GM18502 (cell line): Measurements from ENCODE around the gene LPCAT2.
"Not testable (repeated sequence)": the region's sequence is repeated elsewhere in the genome, so short reads cannot be mapped to it uniquely, and the experiment has no call there.

ENCODE experiments used
- ATAC-seq: cut with Tn5 transposase; IDR thresholded peaks from one replicate; pipeline ENCODE4 v1.9.1; 2021; ENCODE audit warnings: mild to moderate bottlenecking; ENCODE audit not compliant: unreplicated experiment, poor library complexity

Gene LPCAT2

DNA sequence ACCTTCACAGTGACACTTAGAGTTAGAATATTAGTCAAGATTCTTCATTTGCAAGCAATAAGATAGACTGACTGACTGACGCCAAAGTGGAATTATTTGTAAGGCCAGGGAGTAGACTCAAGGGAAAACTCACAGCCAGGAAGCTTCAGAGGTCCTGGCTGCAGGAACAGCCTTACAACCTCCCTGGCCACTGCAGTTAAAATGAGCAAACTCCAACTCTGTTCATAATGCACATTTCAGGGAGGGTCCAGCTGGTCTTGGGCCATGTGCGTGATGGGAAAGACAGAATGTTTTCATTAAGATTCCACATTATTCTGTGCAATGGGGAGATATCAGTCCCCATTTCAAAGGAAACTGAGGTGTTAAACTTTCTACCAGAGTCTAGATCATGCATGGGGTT is 67.5 kb downstream of the LPCAT2 start:
- no peak for ATAC-seq

DNA sequence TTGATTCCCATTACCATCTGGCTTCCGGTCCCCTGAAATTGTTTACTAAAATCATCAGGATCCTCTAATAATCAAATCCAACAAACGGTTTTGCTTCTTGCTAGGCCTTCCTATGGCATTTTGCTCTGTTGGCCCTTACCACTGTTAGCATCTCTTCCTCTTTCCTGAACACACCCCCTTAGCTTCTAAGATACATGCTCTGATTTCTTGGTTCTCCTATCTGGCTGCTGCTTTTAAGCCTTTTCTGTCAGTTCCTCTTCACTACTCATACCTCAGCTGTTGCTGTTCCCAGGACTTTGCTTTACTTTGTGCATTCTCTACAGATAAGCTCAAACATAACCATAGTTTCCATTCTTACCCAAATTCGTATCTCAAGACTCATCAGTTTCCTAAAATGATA is 69.0 kb downstream of the LPCAT2 start:
- ATAC-seq: no peak

DNA sequence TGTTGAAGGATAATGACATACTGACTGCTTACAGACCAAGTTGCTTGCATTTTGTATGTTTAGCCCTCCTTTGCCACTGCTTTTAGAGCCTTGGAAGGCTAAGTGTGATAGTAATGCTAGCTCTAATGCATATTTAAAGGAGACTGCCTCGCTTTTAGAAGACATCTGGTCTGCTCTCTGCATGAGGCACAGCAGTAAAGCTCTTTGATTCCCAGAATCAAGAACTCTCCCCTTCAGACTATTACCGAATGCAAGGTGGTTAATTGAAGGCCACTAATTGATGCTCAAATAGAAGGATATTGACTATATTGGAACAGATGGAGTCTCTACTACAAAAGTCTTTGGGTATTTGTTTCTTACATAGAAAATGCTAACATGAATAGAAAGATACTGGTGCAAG is 76.8 kb downstream of the LPCAT2 start:
- ATAC-seq: no peak

DNA sequence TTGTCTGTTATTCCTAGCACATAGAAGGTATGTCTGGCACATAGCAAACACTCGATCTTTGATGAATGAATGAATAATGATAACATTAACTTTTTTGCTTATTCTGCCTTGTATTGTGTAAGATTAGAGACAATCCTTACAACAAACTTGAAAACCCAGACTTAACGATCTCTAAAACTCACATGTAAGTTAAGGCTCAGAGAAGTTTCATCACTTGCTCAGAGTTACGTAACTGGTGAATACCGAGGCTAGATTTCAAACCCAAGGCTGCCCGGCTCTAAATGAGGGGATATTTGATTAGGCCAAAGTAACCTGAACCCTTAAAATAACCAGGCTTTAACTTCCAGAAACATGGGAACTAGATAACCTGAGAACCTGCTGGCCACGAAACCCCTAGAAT is 79.9 kb downstream of the LPCAT2 start:
- ATAC-seq: no peak

DNA sequence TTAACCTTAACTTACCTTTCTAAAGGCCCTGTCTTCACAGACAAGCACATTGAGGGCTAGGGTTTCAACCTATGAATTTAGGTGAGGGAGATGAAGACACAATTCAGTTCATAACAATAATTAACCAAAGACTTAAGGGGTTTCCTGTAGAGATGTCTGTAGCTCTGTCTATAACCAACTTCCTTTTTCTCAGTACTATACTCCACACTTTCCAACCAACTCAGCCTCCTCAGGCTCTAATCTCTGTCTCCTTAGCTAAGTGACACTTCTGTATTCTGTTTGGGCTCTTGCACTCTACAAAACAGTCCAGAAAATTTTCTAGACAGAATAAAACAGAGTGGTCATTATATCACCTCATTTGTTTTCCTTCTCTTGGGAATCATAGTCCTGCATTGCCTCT is 83.4 kb downstream of the LPCAT2 start:
- ATAC-seq: no peak

DNA sequence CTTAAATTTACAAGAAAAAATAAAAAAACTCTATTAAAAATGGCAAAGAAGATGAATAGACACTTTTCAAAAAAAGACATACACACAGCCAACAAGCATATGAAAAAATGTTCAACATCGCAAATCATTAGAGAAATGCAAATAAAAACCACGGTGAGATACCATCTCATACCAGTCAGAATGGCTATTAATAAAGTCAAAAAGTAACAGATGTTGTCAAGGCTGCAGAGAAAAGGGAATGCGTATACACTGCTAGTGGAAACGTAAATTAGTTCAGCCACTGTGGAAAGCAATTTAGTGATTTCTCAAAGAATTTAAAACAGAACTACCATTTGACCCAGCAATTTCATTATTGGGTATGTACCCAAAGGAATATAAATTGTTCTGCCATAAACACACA is 89.1 kb downstream of the LPCAT2 start:
- ATAC-seq: no peak

DNA sequence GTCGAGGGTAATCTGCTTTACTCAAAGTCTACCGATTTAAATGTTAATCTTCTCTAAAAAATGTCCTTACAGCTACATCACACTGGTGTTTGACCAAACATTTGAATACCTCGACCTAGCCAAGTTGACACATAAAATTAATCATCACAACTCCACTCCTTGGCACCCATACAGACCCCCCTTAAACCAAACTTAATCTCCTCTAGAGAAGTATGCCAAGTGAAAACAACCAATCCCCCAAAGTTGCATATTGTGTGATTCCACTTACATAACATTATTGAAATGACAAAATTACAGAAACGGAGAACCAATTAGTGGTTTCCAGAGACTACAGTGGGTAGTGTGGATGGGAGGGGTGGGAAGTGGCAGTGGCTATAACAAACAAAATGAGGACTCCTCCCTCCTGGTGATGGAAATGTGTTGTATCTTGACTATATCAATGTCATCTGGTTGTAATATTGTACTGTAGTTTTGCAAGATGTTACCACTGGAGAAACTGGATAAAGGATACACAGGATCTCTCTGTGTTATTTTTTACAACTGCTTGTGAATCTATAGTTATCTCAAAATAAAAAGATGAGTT is 97.0 kb downstream of the LPCAT2 start:
- no peak for ATAC-seq

DNA sequence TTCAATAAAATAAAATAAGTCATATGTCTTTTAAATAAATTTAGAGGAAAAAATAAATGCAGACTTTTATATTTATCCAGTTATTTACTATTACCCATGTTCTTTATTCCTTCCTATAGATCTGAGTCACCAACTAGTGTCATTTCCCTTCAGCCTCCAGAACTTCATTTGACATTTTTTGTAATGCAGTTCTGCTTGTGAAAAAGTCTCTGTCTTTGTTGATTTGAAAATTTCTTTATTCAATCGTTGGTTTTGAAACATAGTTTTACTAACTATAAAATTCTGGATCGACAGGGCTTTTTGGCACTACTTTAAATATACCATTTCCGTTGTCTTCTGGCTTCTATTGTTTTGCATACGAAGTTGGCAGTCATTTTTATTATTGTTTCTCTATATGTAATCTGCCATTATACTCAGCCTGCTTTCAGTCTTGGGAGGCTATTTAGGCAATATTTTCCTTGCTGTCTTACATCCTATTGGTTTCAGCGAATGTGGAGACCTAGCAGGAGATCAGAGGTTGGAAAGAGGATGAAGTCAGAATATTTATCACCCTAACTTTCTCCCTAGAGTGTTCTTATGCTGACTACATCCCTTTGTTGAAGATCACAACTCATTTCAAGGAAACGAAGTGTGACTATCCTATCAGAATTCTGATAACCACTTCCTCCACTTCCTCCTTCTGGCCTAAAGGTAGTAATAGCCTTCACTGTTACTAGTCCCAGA is 104.9 kb downstream of the LPCAT2 start:
- no peak for ATAC-seq

DNA sequence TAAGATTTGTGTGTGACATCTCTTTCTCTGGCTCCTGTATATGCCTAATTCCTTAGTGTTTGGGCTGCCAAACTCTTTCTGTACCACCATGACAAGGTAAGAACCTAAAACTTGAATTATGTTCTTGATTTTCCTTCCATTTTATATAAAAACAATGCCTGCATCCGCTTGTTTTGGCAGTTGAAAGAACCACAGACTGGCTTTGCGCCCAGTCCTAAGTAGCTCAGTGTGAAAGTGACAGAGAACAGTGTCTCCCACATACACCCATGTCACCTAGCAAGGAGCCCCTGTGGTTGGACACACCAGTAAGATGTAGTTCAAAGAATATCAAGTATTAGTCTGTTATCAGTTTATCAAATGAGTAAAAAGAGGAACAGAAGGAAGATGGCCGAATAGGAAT is 106.2 kb downstream of the LPCAT2 start:
- no peak for ATAC-seq

DNA sequence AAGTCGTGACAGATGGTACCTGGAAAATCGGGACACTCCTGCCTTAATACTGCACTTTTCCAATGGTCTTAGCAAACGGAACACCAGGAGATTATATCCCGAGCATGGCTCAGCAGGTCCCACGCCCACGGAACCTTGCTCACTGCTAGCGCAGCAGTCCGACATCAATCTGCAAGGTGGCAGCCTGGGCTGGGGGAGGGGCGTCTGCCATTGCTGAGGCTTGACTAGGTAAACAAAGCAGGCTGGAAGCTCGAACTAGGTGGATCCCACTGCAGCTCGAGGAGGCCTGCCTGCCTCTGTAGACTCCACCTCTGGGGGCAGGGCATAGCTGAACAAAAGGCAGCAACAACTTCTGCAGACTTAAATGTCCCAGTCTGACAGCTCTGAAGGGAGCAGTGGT is 106.8 kb downstream of the LPCAT2 start:
- not testable (repeated sequence) for ATAC-seq

DNA sequence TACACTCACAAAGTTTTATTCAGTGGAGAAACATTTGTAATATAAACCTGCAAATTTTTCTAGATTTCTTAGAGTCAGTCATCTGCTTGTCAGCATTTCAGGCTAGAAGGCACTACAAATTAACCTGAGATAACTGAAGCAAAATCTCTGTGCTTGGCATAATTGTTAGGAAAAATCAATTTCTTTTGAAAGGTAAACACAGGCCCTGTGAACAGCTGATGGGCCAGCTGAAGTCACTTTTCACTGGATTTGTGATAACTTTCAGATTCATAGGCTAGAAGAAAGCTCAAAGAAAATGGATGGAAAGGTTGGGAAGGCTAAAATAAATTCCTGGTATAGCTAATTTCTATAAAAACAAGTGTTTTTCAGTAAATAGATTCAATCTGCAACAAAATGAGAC is 112.9 kb downstream of the LPCAT2 start:
- ATAC-seq: no peak

DNA sequence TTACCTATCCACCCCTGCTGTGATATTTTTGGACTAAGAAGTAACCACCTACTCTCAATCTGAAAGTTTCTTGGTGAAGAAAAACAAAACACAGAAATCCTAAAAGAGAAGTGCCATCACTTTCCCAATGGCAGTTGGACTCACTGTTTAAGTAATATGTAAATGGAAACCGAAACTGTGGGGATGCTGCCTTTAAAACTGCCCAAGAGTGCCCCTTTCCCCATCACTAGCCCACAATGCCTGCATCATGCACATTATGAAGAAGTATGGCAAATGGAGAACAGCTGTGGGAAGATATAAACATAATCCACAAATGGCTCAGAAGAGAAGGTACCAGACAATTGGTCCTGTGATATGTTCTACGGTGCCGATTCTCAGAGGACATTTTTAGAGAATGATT is 113.4 kb downstream of the LPCAT2 start:
- ATAC-seq: no peak

DNA sequence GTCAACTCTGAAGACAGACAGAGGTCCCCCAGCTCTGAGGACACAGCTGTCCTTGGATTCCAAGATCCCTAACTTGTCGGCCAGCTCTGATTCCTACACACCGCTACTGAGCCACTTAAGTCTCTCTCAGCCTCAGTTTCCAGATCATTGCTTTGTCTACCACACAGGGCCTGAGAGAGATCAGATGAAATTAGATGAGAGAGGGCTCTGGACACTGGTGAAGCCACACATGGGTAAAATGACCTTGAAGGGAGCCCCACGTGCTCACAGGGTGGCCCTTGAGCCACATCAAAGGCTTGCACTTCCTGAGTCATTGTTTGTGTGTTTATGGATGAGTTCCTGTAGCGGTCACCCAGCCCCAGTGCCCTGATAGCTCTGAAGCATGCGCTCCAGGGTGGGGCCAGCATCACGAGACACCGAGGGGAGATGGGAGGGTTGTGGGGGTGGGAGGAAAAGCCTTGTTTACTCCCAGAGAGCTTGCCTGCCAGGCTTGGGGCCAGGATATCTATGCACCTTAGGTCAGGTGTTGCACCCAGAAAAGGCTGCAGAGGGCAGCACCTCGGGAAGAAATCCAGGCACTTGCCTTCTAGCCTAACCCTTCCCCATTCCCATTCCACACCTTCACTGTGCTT is 114.2 kb downstream of the LPCAT2 start:
- ATAC-seq: no peak

DNA sequence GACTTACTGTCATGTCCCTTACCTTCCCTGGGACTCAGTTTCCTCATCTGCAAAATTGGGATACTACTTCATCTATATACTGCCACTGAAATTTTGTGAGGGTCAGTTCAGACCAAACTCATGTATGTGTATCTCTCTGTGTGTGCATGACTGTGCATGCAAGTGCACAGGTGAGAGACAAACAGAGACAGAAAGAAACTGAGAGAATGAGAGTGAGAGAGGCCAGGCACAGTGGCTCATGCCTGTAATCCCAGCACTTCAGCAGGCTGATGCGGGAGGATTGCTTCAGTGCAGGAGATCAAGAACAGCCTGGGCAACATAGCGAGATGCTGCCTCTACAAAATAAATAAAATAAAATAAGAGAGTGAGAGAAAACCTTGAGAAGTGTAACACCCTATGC is 114.8 kb downstream of the LPCAT2 start:
- ATAC-seq: no peak

DNA sequence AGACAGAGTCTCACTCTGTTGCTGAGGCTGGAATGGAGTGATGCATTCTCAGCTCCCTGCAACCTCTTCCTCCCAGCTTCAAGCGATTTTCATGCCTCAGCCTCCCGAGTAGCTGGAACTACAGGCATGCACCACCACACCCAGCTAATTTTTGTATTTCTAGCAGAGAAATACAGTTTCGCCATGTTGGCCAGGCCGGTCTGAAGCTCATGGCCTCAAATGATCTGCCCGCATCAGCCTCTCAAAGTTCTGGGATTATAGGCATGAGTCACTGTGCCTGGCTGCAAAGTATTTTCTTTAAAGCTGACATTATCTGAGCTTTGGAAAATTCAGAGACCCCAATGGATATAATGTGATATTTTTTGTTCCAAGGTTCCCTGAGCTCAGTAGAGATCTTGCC is 115.8 kb downstream of the LPCAT2 start:
- no peak for ATAC-seq

DNA sequence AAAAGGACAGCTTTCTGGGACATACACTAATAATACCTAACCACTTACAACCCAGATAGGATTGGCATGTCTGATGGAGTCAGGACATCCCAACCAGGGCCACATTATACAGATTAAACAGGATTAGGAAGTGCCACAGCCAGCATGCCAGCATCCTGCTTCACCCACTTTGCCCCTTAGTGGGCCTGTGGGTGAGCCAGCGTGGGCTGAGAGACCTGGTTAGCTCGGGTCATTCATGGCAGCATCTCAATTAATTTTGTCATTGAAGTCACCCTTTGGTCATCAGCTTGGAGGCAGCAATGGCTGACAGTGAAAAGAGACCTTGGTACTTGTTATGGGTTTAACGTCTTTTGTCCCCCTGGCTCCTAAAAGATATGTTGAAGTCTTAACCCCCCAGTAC is 117.0 kb downstream of the LPCAT2 start:
- ATAC-seq: no peak

DNA sequence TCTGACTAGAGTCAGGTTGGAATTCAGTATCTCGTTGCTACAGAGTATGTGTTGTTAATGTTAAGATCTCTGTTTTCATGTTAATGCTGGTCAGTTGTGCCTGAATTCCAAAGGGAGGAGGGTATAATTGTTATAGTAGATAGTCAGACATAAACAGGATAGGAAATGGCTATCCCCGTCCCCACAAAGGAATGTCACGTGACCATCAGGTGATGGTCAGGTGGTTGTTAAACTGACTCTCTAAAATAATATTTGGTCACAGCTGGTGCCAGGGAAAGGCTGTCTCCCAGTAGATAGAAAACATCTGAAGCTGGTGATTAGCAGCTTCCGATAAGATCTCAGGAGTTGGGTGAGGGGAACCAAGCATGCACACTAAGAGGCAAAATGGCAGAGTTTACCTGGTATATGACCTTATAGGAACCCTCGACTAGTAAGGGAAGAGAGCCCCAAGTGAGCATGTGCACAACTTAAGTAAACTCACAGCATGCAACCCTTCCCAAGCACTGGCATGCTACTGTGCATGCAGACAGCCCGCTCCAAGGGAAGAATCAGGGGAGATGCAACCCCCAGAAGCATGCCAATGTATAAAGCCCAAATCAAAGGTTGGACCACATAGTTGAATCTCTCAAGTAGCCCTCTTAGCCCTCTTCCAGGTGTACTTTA is 119.6 kb downstream of the LPCAT2 start:
- ATAC-seq: no peak

DNA sequence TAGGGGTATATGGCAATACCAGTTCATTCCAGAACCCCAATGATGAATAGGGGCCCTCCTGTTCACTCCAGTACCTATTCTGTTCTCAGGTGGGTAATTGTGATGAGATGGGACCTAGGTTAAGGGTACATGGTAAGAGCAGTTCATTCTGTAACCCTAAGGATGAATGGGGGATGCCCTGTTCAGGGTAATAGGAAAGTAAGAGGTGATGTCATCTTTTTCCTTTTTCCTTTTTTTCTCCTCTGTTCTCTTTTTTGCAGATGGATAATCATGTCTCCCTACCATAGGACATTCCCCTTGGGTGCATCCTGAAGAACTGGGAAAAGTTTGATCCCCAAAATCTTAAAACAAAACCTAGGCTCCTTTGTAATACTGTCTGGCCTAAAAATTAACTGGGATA is 121.9 kb downstream of the LPCAT2 start:
- ATAC-seq: no peak

DNA sequence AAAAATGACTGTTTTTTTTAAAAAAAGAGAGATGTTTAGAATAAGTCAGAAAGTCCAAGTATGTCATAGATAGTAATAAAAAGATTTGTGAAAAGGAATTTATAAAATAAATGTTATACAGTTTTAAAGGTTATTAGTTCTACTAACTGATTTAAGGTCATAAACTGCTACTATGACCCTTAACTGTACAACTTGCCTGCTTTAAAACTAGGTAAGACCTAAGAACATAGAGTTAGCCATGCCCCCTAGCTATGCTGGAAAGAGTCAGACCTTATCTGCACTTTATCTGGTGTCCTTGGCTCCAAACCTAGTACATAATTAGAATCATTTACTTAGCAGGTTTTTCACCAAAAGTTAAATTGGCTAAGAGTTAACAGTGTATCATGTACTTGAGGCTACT is 123.4 kb downstream of the LPCAT2 start:
- ATAC-seq: no peak

DNA sequence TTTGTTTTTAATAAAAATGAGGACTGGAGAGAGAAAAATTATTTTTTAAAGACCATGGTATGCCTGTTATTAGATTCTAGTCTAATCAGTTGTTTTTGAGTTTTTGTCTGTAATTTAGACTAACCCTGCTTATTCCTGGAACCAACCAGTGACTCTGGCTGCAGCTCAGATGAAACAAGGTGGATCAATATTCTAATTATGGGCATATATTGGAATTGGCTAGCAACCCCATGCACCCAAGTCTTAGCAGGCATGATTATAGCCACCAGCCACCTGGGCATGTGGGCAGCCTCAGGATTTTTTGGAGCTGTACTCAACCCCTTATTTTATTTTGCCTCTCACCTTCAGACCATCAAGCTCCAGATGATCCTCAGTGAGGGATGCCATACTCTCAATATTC is 125.3 kb downstream of the LPCAT2 start:
- no peak for ATAC-seq
